ENCODE data around the gene DEF6. TPM values are rescaled to one million over a fixed set of nuclear protein-coding genes. Genes with fewer than 3 reads are reported as not detected.

DEF6 gene
- total RNA-seq, 2 donors from 2014 or later, result 6.3 to 6.8 TPM

GRCh38 chr6:35264550-35265274 is 32.9 kb upstream of the DEF6 start:
- H3K4me1 Mint-ChIP-seq, result peaks cover 57% of the 10 kb centered on the region
- Histone ChIP-seq H3K27ac (ENCODE audit: low read depth, low read length) (no peak overlapping the region), H3K4me1 (ENCODE audit: control insufficient read depth, insufficient read depth, low read length) (peaks cover 36% of the 10 kb centered on the region), H3K36me3 (ENCODE audit: control insufficient read depth, insufficient read depth, low read length) (no peaks in the 10 kb centered on the region), H3K9me3 (ENCODE audit: control insufficient read depth, low read length) (no peaks in the 10 kb centered on the region), H3K27me3 (ENCODE audit: control insufficient read depth, insufficient read depth, low read length, poor library complexity, severe bottlenecking) (no peaks in the 10 kb centered on the region), H3K4me3 (ENCODE audit: low read length) (no peak overlapping the region), H3K9ac (ENCODE audit: extremely low read depth, low read length, poor library complexity, severe bottlenecking) (no peak overlapping the region)
- TF ChIP-seq CTCF (conservative IDR thresholded peaks at IDR 0.05), result no peak
- no peak for DNase-seq
- H3K27ac Mint-ChIP-seq, result no peak overlapping the region
- no peaks in the 10 kb centered on the region for H3K27me3 Mint-ChIP-seq (ENCODE audit: insufficient read depth)
- H3K9me3 Mint-ChIP-seq, result no peaks in the 10 kb centered on the region
- H3K4me3 Mint-ChIP-seq, result no peak overlapping the region
- peaks cover under 1% of the 10 kb centered on the region for H3K36me3 Mint-ChIP-seq (ENCODE audit: low read depth)

GRCh38 chr6:35265523-35265922 is 32.1 kb upstream of the DEF6 start:
- Histone ChIP-seq H3K9ac (ENCODE audit: extremely low read depth, low read length, poor library complexity, severe bottlenecking) (no peak overlapping the region), H3K9me3 (ENCODE audit: control insufficient read depth, low read length) (no peaks in the 10 kb centered on the region), H3K36me3 (ENCODE audit: control insufficient read depth, insufficient read depth, low read length) (no peaks in the 10 kb centered on the region), H3K4me1 (ENCODE audit: control insufficient read depth, insufficient read depth, low read length) (peaks cover 36% of the 10 kb centered on the region), H3K4me3 (ENCODE audit: low read length) (no peak overlapping the region), H3K27me3 (ENCODE audit: control insufficient read depth, insufficient read depth, low read length, poor library complexity, severe bottlenecking) (no peaks in the 10 kb centered on the region), H3K27ac (ENCODE audit: low read depth, low read length) (no peak overlapping the region)
- H3K27ac Mint-ChIP-seq, result no peak overlapping the region
- no peak for TF ChIP-seq CTCF (conservative IDR thresholded peaks at IDR 0.05)
- DNase-seq, result no peak
- 94 to 97% methylated on average over 2 of the region's 2 CpGs for WGBS, 2 experiments (ENCODE audit: insufficient coverage in 1 of 2, insufficient read length in 1 of 2)
- no peaks in the 10 kb centered on the region for H3K9me3 Mint-ChIP-seq
- H3K4me1 Mint-ChIP-seq, result peaks cover 52% of the 10 kb centered on the region
- H3K4me3 Mint-ChIP-seq, result no peak overlapping the region
- H3K27me3 Mint-ChIP-seq (ENCODE audit: insufficient read depth), result no peaks in the 10 kb centered on the region
- H3K36me3 Mint-ChIP-seq (ENCODE audit: low read depth), result peaks cover 6% of the 10 kb centered on the region

- 90 to 94% methylated on average over 8 of the region's 8 CpGs for WGBS, 2 experiments (ENCODE audit: insufficient coverage in 1 of 2, insufficient read length in 1 of 2)
These were observed 30.2 kb upstream of the DEF6 start for GRCh38 chr6:35267446-35267845.

More at GRCh38 chr6:35267446-35267845, 30.2 kb upstream of the DEF6 start:
- Histone ChIP-seq H3K9me3 (ENCODE audit: control insufficient read depth, low read length) (no peaks in the 10 kb centered on the region), H3K36me3 (ENCODE audit: control insufficient read depth, insufficient read depth, low read length) (no peaks in the 10 kb centered on the region), H3K4me1 (ENCODE audit: control insufficient read depth, insufficient read depth, low read length) (peaks cover 25% of the 10 kb centered on the region), H3K27me3 (ENCODE audit: control insufficient read depth, insufficient read depth, low read length, poor library complexity, severe bottlenecking) (no peaks in the 10 kb centered on the region), H3K9ac (ENCODE audit: extremely low read depth, low read length, poor library complexity, severe bottlenecking) (no peak overlapping the region), H3K27ac (ENCODE audit: low read depth, low read length) (no peak overlapping the region), H3K4me3 (ENCODE audit: low read length) (no peak overlapping the region)
- Mint-ChIP-seq H3K27ac (no peak overlapping the region), H3K9me3 (no peaks in the 10 kb centered on the region), H3K27me3 (ENCODE audit: insufficient read depth) (no peaks in the 10 kb centered on the region), H3K4me1 (peaks cover 35% of the 10 kb centered on the region), H3K4me3 (no peak overlapping the region), H3K36me3 (ENCODE audit: low read depth) (peaks cover 12% of the 10 kb centered on the region)
- no peak for TF ChIP-seq CTCF (conservative IDR thresholded peaks at IDR 0.05)
- DNase-seq, result no peak
